Right lung (tissue), 5 donors: ENCODE measurements around the gene KCNJ14. TPM values are rescaled to one million over a fixed set of nuclear protein-coding genes. Genes with fewer than 3 reads are reported as not detected.
"Not testable (repeated sequence)": the region's sequence is repeated elsewhere in the genome, so short reads cannot be mapped to it uniquely, and the experiment has no call there.

Experiments
- DNase-seq, 2 donors: peaks; one replicate each; pipeline ENCODE4 v3.0.0-alpha.2; 2013
- polyA plus RNA-seq, 5 donors: library from polyadenylated mRNA; unstranded; fragments of 120-200 nt; gene quantifications; one replicate each; pipeline versions ENCODE4 v1.2.1 to v1.2.3, GENCODE V29; 2013; ENCODE audit warnings: inconsistent platforms in 1 of 5, low replicate concordance in 1 of 5; ENCODE audit not compliant: insufficient read length in 5 of 5, insufficient read depth in 1 of 5

The KCNJ14 gene
- polyA plus RNA-seq, 5 donors = 0.70 to 1.5 (median 1.2) TPM

GRCh38 chr19:48487948-48488347, 32.6 kb downstream of the KCNJ14 start:
- DNase-seq = no peak

GRCh38 chr19:48488478-48488877, 33.1 kb downstream of the KCNJ14 start:
- DNase-seq = not testable (repeated sequence)

- peak in 1 of 2 donors; percentile 47 for DNase-seq
These were observed 34.3 kb downstream of the KCNJ14 start for GRCh38 chr19:48489608-48490216.

GRCh38 chr19:48490981-48491792, 35.8 kb downstream of the KCNJ14 start:
- DNase-seq = no peak

- DNase-seq = no peak
These were observed 36.4 kb downstream of the KCNJ14 start for GRCh38 chr19:48491793-48492123.

GRCh38 chr19:48492925-48493717, 37.7 kb downstream of the KCNJ14 start:
- DNase-seq = peak; percentile 80 to 83

GRCh38 chr19:48493718-48494401, 38.5 kb downstream of the KCNJ14 start:
- DNase-seq = no peak

GRCh38 chr19:48495396-48495795, 40.0 kb downstream of the KCNJ14 start:
- no peak for DNase-seq

GRCh38 chr19:48496959-48497727, 41.8 kb downstream of the KCNJ14 start:
- DNase-seq = no peak

GRCh38 chr19:48497728-48498594, 42.6 kb downstream of the KCNJ14 start:
- DNase-seq = no peak

- no peak for DNase-seq
These were observed 43.4 kb downstream of the KCNJ14 start for GRCh38 chr19:48498595-48499311.

- no peak for DNase-seq
These were observed 44.1 kb downstream of the KCNJ14 start for GRCh38 chr19:48499316-48500090.

GRCh38 chr19:48500830-48501493, 45.6 kb downstream of the KCNJ14 start:
- no peak for DNase-seq

- DNase-seq = peak; percentile 75 to 81
These were observed 46.3 kb downstream of the KCNJ14 start for GRCh38 chr19:48501494-48502349.

- no peak for DNase-seq
These were observed 47.1 kb downstream of the KCNJ14 start for GRCh38 chr19:48502350-48503018.

GRCh38 chr19:48506138-48506733, 50.9 kb downstream of the KCNJ14 start:
- no peak for DNase-seq
